Calu3 (cell line): Measurements from ENCODE around the gene KLK3. TPM values are rescaled to one million over a fixed set of nuclear protein-coding genes. Genes with fewer than 3 reads are reported as not detected.

Source experiments
- BruUV-seq: library from RNA; stranded (reverse); fragments of 400-500 nt; replicated peaks from 2 replicates; lab custom pipeline; 2021; lab: Mats Ljungman, UMichigan
- CTCF ChIA-PET: fragments of 300-600 bp; sonication (Branson Sonifier 250); formaldehyde crosslinking; loops from one replicate; lab custom pipeline; 2022; ENCODE audit warnings: antibody characterized with exemption; lab: Charles Lee
- DNase-seq: peaks from one replicate; pipeline ENCODE4 v3.0.0; 2022
- H3K27ac Mint-ChIP-seq: one replicate; pipeline ENCODE4 v1.8.0; 2022; ENCODE audit warnings: mixed read lengths; ENCODE audit not compliant: unreplicated experiment
- H3K27me3 Mint-ChIP-seq: one replicate; pipeline ENCODE4 v1.8.0; 2022; ENCODE audit warnings: mixed read lengths; ENCODE audit not compliant: unreplicated experiment
- H3K36me3 Mint-ChIP-seq: one replicate; pipeline ENCODE4 v1.8.0; 2022; ENCODE audit warnings: mild to moderate bottlenecking, moderate library complexity, mixed read lengths; ENCODE audit not compliant: insufficient read depth, unreplicated experiment
- H3K4me1 Mint-ChIP-seq: one replicate; pipeline ENCODE4 v1.8.0; 2022; ENCODE audit warnings: mild to moderate bottlenecking, low read depth, mixed read lengths; ENCODE audit not compliant: unreplicated experiment
- H3K4me3 Mint-ChIP-seq: one replicate; pipeline ENCODE4 v1.8.0; 2022; ENCODE audit warnings: mild to moderate bottlenecking, low read depth, moderate library complexity, mixed read lengths; ENCODE audit not compliant: unreplicated experiment
- H3K9me3 Mint-ChIP-seq: one replicate; pipeline ENCODE4 v1.8.0; 2022; ENCODE audit warnings: low read depth, mixed read lengths; ENCODE audit not compliant: unreplicated experiment
- CTCF ChIP-seq: fragments of 200-600 bp; IDR thresholded peaks from one replicate; pipeline ENCODE4 v1.8.0; 2022; ENCODE audit warnings: antibody characterized with exemption; ENCODE audit not compliant: unreplicated experiment
- intact Hi-C: fragments of 100-400 bp; cut with micrococcal nuclease; formaldehyde crosslinking; loops from one replicate; pipeline ENCODE4 v1.10.0; 2022; ENCODE audit not compliant: unreplicated experiment
- total RNA-seq: library from RNA; stranded (reverse); gene quantifications from 2 replicates; pipeline ENCODE4 v1.2.3, GENCODE V29; 2022

The KLK3 gene
- total RNA-seq, 1 experiment from 2014 or later = not detected

- peak overlapping the region; percentile 86 for H3K27ac Mint-ChIP-seq
- peak; percentile 97 for DNase-seq
- H3K4me1 Mint-ChIP-seq = peaks cover 12% of the 10 kb centered on the region
- intact Hi-C loops = no loop called here
- BruUV-seq = no TSS peak
- CTCF ChIA-PET = interaction anchor here (0.6 kb wide), 1 partner anchor 286 kb away, joined by 7 read pairs; no protein-coding TSS in a partner anchor
- no peaks in the 10 kb centered on the region for H3K9me3 Mint-ChIP-seq
- H3K27me3 Mint-ChIP-seq = peaks cover 87% of the 10 kb centered on the region
- no peak for TF ChIP-seq CTCF
- H3K36me3 Mint-ChIP-seq = peaks cover 24% of the 10 kb centered on the region
- H3K4me3 Mint-ChIP-seq = peak overlapping the region; percentile 79
These were observed 18.8 kb upstream of the KLK3 start for GRCh38 chr19:50835785-50836542.

GRCh38 chr19:50836543-50837195 is 18.0 kb upstream of the KLK3 start:
- BruUV-seq = no TSS peak
- peaks cover 24% of the 10 kb centered on the region for H3K36me3 Mint-ChIP-seq
- TF ChIP-seq CTCF = no peak
- peaks cover 87% of the 10 kb centered on the region for H3K27me3 Mint-ChIP-seq
- CTCF ChIA-PET = interaction anchor here (0.6 kb wide), 1 partner anchor 287 kb away, joined by 7 read pairs; no protein-coding TSS in a partner anchor
- no peaks in the 10 kb centered on the region for H3K9me3 Mint-ChIP-seq
- peak overlapping the region; percentile 86 for H3K27ac Mint-ChIP-seq
- peak overlapping the region; percentile 79 for H3K4me3 Mint-ChIP-seq
- no peak for DNase-seq
- peaks cover 12% of the 10 kb centered on the region for H3K4me1 Mint-ChIP-seq
- intact Hi-C loops = no loop called here

- H3K4me1 Mint-ChIP-seq = peaks cover 12% of the 10 kb centered on the region
These were observed 17.4 kb upstream of the KLK3 start for GRCh38 chr19:50837300-50837699.

GRCh38 chr19:50838239-50838638 is 16.5 kb upstream of the KLK3 start:
- Mint-ChIP-seq H3K27ac (no peak overlapping the region), H3K9me3 (no peaks in the 10 kb centered on the region), H3K4me1 (peaks cover 12% of the 10 kb centered on the region), H3K4me3 (no peak overlapping the region), H3K27me3 (peaks cover 87% of the 10 kb centered on the region), H3K36me3 (peaks cover 24% of the 10 kb centered on the region)
- CTCF ChIA-PET = interaction anchor here (0.7 to 0.8 kb wide), 2 partner anchors 84 to 247 kb away, joined by 3 to 14 read pairs; no protein-coding TSS in a partner anchor
- DNase-seq = peak; percentile 27
- BruUV-seq = no TSS peak
- peak; percentile 47 for TF ChIP-seq CTCF
- intact Hi-C loops = no loop called here

More at GRCh38 chr19:50837300-50837699, 17.4 kb upstream of the KLK3 start:
- Mint-ChIP-seq H3K27ac (peak overlapping the region; percentile 86), H3K9me3 (no peaks in the 10 kb centered on the region), H3K27me3 (peaks cover 87% of the 10 kb centered on the region), H3K36me3 (peaks cover 24% of the 10 kb centered on the region), H3K4me3 (peak overlapping the region; percentile 79)
- no peak for TF ChIP-seq CTCF
- intact Hi-C loops = no loop called here
- BruUV-seq = no TSS peak
- CTCF ChIA-PET = no interaction called here
- no peak for DNase-seq
